HG03565 (cell line): Measurements from ENCODE around the gene ZFPM1.

Experiments
- ATAC-seq: cut with Tn5 transposase; IDR thresholded peaks from one replicate; pipeline ENCODE4 v1.9.1; 2021; ENCODE audit warnings: mild to moderate bottlenecking, moderate library complexity; ENCODE audit not compliant: unreplicated experiment

ZFPM1 gene

DNA sequence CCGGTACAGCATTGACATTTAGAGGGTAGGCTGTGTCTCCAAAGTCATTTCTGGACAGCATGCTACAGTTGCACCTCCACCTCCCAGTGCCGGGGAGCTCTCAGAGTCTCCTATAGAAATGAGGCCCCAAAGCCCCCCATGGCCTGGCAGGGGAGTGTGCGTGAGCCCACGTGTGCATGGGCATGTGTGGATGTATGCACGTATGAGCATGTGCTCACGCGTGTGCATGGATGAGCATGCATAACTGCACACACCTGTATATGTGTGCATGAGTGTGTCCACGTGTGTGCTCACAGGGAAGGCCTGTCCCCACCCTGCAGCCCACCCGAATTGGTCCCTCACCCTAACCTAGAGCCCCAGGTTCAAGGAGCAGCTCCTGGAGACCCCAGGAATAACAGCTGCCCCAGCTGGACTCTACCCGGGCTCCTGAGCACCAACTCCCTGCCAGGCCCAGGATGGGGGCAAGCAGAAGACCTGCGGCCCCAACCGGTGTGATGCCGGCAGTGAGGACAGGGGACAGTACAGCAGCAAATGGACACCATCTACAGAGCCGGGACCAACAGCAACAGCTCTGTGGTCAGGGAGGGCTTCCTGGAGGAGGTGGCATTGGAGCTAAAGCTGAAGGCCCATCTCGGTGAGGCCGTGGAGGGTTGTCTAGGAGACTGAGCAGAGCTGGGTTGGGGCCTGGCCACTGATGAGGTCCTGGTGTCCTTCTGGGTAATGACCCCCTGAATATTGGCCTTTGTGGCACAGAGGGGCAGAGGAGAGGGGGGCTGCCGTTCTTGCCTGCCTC lies 35.2 kb upstream of the ZFPM1 start:
- ATAC-seq: no peak

DNA sequence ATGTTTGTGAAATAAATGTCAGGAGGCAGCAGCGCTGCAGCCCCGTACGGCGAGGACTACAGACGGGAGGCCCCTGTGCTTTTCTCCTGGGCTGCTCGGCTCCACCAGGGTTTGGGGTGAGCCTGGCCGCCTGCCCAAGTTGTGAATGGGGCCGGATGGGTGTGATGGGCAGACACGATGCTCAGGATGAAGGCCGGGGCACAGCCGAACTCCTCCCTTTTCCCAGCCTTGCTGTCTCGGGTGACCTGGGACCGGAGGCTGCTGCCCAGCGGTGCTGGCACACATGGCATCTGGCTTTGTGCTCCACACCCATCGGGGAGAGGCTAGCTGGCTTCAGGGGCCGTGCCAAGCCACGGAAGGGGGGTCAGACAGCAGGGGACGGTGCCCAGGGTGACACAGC lies 34.2 kb upstream of the ZFPM1 start:
- ATAC-seq: no peak

GRCh38 chr16:88419790-88420189 lies 33.3 kb upstream of the ZFPM1 start:
- no peak for ATAC-seq

DNA sequence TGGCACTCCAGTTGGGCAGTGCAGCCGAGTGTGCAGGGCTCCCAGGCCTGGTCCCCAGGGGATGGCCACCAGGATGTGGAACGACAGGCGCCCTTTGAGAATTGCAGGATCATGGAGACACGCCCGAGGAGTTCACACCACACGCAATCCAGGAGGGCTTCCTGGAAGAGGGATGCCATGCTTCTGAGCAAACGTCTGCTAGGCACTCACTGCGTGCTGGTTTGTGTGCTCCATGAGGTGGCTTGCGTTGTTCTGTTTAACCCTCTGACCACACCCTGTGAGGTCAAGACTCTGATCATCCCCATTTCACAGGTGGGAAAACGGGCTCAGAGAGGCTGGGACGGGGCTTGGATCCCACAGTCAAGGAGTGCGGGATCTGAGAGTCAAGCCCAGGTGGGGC lies 32.6 kb upstream of the ZFPM1 start:
- ATAC-seq: no peak

DNA sequence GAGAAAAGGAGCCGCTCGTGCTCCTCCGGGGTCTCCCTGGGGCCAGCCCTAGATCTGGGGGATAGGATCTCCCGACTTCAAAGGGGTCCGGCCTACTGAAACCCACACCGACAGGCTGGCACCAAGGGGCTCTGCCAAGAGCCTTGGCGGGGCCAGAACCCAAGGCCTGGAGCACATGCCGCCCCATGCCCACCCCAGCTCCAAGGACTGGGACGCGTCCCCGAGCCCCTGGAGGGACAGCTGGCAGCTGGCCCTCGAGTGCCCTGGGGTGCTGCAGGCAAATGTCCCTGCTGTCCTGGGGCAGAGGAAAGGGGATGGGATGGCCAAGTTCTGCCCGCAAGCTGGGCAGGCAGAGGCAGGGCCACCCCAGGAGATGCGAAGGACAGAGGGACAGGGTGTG lies 31.8 kb upstream of the ZFPM1 start:
- no peak for ATAC-seq

DNA sequence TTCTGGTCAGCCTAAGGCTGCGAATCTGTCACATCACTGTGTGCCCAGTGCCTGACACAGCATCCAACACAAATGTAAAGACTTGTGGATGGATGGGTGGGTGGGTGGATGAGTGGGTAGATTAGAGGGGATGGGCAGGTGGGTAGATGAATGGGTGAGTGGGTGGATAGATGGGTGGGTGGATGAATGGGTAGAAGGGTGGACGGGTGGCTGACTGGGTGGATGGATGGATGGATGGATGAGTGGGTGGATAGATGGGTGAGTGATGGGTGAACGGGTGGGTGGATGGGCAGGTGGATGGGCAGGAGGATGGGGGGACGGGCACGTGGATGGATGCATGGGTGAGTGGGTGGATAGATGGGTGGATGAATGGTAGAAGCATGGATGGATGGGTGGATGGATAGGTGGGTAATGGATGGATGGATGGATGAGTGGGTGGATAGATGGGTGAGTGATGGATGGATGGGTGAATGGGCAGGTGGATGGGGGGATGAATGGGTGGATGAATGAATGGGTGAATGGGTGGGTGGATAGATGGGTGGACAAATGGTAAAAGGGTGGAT lies 31.1 kb upstream of the ZFPM1 start:
- ATAC-seq: no peak

GRCh38 chr16:88422733-88423447 lies 30.2 kb upstream of the ZFPM1 start:
- no peak for ATAC-seq

DNA sequence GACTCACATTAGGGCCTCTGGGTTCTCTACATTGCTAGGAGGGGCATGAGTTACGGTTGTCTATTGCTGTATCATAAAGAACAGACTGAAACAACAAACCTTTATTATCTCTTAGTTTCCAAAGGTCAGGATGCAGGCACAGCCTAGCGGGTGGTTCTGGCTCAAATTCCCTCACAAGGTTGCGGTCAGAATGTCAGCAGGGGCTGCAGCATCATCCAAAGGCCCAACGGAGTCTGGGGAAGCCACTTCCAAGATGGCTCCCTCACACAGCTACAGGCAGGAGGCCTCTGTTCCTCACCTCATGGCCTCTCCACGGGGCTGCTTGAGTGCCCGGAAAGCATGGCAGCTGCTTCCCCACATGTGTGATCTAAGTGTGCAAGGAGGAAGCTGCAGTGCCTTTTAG lies 29.6 kb upstream of the ZFPM1 start:
- no peak for ATAC-seq

DNA sequence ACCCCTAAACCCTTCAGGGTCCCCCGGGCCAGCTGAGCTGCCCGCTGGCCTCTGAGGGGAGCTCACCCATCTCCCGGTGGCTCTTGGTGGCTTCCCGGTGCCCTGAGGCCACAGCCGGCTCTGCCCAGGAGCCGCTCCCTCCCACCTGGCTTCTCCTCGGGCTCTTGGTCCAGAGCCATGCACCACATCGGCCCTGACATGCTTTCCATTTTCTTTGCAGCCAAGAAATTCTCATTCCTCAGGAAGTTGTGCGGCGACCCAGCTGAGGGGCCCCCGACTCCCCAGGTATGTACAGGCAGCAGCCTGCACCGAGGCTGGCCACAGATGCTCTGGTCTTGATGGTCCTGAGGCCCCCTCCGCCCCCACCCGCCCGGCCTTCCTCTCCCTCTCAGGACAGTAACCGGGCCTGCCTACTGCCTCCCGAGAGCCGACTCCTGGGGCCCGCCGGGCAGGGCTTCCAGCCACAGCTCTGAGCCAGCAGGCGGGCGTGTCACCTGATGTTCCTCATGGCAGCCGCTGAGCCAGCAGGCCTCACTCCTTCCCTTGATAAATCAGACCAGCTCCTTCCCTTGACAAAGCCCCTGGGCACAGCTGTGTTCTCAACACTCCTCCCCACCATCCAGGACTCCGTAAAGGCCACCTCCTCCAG lies 28.4 kb upstream of the ZFPM1 start:
- ATAC-seq: no peak

DNA sequence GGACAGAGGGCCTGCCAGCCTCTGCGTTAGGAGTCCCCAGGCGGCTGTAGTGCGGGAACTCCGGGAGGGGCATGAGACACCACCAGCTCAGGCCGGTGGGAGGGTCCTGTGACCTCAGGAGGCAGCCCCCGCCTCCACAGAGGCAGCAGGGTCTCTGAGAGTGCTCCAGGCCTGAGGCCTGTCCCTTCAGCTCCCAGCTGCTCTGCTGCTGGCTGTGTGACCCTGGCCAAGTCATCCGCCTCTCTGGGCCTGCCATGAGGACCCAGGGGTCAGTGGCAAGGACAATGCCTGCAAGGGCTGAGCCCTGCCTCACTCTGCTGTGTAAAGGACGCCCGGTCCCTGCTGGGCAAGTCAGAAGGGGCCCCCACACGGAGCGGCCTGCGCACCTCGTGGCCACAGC lies 27.1 kb upstream of the ZFPM1 start:
- ATAC-seq: no peak

DNA sequence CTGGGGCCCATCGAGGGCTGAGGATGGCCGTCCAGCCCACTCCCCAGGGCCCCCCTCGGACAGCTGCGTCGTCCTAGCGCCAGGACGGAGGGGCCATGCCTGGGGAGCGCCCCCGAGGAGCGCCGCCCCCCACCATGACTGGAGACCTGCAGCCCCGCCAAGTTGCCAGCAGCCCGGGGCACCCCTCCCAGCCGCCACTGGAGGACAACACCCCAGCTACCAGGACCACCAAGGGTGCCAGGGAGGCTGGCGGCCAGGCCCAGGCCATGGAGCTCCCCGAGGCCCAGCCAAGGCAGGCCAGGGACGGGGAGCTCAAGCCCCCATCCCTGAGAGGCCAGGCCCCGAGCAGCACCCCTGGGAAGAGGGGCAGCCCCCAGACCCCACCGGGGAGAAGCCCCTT lies 25.7 kb upstream of the ZFPM1 start:
- ATAC-seq: no peak

- no peak for ATAC-seq
Measured at GRCh38 chr16:88428156-88428555, 24.9 kb upstream of the ZFPM1 start.

GRCh38 chr16:88428616-88429386 lies 24.3 kb upstream of the ZFPM1 start:
- ATAC-seq: no peak

DNA sequence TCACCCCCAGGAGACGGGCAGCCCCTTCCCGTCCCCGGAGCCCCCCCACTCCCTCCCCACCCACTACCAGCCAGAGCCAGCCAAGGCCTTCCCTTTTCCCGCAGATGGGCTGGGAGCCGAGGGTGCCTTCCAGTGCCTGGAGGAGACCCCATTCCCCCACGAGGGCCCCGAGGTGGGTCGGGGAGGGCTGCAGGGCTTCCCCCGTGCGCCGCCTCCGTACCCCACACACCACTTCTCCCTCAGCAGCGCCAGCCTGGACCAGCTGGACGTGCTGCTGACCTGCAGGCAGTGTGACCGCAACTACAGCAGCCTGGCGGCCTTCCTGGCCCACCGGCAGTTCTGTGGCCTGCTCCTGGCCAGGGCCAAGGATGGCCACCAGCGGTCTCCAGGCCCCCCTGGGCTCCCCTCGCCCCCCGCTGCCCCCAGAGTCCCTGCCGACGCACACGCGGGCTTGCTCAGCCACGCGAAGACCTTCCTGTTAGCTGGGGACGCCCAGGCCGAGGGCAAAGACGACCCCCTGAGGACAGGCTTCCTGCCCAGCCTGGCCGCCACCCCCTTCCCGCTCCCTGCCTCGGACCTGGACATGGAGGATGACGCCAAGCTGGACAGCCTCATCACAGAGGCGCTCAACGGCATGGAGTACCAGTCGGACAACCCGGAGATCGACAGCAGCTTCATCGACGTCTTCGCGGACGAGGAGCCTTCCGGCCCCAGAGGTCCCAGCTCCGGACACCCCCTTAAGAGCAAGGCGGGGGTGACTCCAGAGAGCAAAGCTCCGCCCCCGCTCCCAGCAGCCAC lies 23.5 kb upstream of the ZFPM1 start:
- ATAC-seq: no peak

- ATAC-seq: no peak
Measured at GRCh38 chr16:88430185-88430523, 22.9 kb upstream of the ZFPM1 start.

DNA sequence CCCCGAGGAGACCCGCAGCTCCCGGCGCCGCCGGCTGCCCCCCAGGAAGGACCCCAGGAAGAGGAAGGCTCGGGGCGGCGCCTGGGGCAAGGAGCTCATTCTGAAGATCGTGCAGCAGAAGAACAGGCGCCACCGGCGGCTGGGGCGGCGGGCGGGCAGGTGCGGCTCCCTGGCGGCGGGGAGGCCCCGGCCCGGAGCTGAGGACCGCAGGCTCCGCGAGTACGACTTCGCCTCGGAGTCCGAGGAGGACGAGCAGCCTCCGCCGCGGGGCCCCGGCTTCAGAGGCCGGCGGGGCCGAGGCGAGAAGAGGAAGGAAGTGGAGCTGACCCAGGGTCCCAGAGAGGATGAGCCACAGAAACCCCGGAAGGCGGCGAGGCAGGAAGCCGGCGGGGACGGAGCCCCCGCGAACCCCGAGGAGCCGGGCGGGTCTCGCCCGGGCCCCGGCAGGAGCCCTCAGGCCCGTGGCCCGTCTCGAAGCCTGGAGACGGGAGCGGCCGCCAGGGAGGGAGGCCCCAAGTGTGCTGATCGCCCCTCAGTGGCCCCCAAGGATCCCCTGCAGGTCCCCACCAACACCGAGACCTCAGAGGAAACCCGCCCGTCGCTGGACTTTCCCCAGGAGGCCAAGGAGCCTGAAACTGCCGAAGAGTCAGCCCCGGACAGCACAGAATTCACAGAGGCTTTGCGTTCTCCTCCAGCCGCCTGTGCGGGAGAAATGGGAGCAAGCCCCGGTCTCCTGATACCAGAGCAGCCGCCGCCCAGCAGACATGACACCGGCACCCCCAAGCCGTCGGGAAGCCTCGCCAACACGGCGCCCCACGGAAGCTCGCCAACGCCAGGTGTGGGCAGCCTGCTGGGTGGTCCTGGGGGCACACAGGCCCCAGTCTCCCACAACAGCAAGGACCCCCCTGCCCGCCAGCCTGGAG lies 22.3 kb upstream of the ZFPM1 start:
- ATAC-seq: no peak

DNA sequence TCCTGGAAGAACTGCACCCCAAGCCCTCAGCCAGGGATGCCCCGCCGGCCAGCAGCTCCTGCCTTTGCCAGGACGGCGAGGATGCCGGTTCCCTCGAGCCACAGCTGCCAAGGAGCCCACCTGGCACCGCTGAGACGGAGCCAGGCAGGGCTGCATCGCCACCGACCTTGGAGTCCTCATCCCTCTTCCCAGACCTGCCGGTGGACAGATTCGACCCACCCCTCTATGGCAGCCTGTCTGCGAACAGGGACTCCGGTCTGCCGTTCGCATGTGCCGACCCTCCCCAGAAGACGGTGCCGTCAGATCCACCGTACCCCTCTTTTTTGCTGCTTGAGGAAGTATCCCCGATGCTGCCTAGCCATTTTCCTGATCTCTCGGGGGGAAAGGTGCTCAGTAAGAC lies 21.4 kb upstream of the ZFPM1 start:
- no peak for ATAC-seq

DNA sequence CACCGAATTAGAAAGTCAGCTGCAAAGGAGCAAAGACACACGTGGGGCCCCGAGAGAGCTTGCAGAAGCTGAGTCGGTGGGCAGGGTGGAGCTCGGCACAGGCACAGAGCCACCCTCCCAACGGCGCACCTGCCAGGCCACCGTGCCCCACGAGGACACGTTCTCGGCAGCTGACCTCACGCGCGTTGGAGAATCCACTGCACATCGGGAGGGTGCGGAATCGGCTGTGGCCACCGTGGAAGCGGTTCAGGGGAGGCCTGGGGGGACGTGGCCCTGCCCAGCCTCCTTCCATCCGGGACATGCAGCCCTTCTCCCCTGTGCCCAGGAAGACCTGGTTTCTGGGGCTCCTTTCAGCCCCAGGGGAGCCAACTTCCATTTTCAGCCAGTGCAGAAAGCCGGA lies 20.9 kb upstream of the ZFPM1 start:
- ATAC-seq: no peak

- no peak for ATAC-seq
Measured at GRCh38 chr16:88432753-88433152, 20.3 kb upstream of the ZFPM1 start.
